ENCODE measurements around the gene UBE3B. TPM values are rescaled to one million over a fixed set of nuclear protein-coding genes. Genes with fewer than 3 reads are reported as not detected.

The UBE3B gene
- total RNA-seq, 1 donor = 51.4 TPM

DNA sequence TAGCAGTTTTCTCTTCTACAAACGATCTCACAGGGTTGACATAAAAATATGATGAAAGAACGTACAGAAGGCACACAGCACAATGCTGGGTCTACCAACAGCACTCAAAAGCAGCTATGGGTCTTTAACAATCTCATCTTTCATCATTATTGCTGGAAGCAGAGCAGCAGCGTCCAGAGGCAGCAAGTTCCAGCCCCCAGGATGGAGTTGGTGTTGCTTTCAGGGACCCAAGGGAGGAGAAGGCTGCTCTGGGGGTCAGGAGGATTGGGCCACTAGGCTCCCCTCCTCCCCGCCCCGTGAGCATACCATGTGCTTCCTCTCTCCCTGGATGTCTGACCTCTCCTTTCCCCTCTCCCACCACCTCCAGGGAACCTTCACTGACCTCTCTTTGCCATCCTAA, 13.7 kb upstream of the UBE3B start:
- peak overlapping the region; percentile 44 for H3K4me3 ChIP-seq (ENCODE audit: low read depth, low read length)
- DNase-seq (ENCODE audit: low read depth) = no peak
- TF ChIP-seq, protein P1, sequence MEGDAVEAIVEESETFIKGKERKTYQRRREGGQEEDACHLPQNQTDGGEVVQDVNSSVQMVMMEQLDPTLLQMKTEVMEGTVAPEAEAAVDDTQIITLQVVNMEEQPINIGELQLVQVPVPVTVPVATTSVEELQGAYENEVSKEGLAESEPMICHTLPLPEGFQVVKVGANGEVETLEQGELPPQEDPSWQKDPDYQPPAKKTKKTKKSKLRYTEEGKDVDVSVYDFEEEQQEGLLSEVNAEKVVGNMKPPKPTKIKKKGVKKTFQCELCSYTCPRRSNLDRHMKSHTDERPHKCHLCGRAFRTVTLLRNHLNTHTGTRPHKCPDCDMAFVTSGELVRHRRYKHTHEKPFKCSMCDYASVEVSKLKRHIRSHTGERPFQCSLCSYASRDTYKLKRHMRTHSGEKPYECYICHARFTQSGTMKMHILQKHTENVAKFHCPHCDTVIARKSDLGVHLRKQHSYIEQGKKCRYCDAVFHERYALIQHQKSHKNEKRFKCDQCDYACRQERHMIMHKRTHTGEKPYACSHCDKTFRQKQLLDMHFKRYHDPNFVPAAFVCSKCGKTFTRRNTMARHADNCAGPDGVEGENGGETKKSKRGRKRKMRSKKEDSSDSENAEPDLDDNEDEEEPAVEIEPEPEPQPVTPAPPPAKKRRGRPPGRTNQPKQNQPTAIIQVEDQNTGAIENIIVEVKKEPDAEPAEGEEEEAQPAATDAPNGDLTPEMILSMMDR (IDR thresholded peaks at IDR 0.05; ENCODE audit: insufficient read depth, low read depth, low read length) = no peak

DNA sequence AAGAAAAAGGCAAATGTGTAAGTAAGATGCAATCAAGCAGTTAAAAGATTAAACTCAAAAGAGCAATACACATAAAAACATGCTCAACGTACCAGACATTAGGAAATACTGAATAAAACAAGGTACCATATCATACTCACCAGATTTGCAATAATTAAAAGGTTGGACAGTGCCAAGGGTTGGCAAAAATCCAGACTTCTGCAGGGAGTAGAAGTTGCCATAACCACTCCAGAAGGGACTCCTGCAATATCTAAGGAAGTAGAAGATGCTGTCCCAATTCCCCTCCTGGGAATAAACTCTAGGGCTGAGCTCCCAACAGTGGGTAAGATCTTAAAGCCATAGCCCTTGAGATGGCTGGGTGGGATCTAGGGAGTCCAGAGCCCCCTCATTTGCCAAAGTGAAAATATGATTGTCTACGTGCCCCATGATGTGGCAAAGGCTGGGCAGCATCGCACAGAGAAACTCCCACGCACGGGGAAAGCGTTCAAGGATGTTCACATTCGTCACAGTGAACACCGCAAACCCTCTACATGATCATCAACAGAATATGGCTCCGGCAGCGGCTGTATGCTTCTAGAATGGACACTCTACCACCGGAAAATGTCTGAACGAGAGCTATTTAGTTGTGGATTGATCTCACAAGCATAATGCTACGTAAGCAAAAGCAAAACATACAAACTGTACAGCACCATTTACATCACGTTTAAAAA, 12.6 kb upstream of the UBE3B start:
- TF ChIP-seq, protein P1 (IDR thresholded peaks at IDR 0.05; ENCODE audit: insufficient read depth, low read depth, low read length) = no peak
- DNase-seq (ENCODE audit: low read depth) = no peak
- no peak overlapping the region for H3K4me3 ChIP-seq (ENCODE audit: low read depth, low read length)

DNA sequence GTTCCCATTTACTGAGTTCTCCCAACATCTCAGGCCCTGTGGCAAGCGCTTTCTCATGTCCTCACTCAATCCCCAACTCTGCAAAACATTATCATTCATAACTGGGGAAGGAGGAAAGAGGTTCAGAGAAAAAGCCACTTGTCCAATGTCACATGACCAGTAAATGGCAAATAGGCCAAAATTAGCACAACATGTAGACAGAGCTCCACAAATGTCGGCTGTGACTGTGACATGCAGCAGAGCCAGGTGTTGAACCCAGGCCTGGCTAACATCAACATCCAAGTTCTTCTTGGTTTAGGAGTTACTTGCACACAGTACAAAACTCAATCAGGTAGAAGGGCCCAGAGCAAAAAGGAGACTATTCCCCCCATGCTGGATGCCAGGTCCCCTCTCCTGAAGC, 11.1 kb upstream of the UBE3B start:
- TF ChIP-seq, protein P1 (IDR thresholded peaks at IDR 0.05; ENCODE audit: insufficient read depth, low read depth, low read length) = no peak
- H3K4me3 ChIP-seq (ENCODE audit: low read depth, low read length) = no peak overlapping the region
- no peak for DNase-seq (ENCODE audit: low read depth)

DNA sequence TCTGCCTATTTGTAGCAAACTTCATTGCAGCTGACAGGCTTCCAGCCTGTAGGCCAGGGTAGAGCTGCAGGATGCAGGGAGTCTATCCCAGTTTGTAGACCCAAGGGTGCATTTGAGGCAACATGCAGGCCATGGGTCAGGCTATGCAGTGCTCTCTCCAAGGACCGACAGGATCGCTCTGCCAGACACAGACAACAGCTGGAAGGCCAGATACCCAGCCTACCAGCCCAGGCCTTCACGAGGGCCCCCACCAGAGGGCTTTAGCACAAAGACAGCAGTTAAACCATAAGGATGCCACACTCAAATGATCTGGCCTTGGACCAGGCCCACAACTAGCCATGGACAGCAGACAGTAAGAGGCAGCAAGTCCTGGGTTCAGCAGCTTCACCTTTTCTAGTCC, 10.6 kb upstream of the UBE3B start:
- TF ChIP-seq, protein P1 (IDR thresholded peaks at IDR 0.05; ENCODE audit: insufficient read depth, low read depth, low read length) = no peak
- no peak for DNase-seq (ENCODE audit: low read depth)
- no peak overlapping the region for H3K4me3 ChIP-seq (ENCODE audit: low read depth, low read length)

DNA sequence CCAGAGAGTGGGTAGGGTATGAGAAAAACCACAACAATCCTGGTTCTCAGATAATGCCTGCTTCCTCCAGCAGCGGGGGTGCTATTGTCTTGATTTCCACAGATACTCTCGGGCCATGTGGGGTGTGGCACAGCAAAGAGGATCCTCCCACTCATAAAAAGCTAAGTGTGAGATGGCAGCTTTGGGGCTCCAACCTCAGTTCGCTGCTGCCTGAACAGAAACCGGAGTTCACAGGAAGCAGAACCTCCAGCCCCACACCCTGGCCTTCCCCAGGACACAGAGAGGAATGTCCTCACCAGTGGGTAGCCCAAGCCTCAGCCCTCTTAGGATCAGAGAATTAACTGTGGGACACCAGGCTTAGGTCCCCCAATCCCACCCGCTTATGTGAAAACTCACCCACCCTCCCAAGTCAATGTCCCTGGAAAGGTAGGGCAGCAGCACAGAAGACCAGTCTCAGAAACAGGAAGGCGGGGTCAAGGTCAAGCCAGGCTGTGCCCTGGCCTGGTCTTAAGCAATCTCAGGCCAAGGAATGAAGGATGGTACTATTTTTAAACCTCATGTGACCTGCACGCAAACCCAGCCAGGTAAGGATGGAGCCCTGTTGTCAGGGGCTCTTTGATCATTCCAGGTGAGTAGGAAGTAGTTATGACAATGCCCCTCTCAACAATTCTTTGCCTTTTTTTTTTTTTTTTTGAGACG, 9.3 kb upstream of the UBE3B start:
- TF ChIP-seq, protein P1 (IDR thresholded peaks at IDR 0.05; ENCODE audit: insufficient read depth, low read depth, low read length) = no peak
- peak; percentile 50 for DNase-seq (ENCODE audit: low read depth)
- no peak overlapping the region for H3K4me3 ChIP-seq (ENCODE audit: low read depth, low read length)

DNA sequence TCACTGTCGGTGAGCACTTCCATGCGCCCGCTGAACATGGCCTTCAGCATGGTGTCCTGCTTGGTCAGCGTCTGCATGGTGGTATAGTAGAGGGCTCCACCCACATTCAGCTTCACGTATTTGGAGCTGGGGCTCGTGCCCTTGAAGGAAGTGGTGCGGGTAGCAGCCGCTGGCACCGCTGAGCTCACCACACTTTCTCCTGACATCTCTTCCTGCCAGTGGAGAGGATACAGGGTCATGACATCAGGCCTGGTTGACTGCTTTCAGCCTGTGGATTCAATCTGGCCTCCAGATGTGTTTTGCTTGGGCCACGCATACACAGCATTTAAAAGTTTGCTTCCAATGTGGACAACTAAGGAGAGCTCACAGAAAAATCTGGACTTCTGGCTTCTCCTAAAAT, 7.9 kb upstream of the UBE3B start:
- TF ChIP-seq, protein P1 (IDR thresholded peaks at IDR 0.05; ENCODE audit: insufficient read depth, low read depth, low read length) = no peak
- no peak overlapping the region for H3K4me3 ChIP-seq (ENCODE audit: low read depth, low read length)
- DNase-seq (ENCODE audit: low read depth) = peak; percentile 75

Measured in fibroblast of villous mesenchyme (primary cell).